Mucosa of descending colon (tissue), 3 donors: Measurements from ENCODE around the gene DNM3. TPM values are rescaled to one million over a fixed set of nuclear protein-coding genes. Genes with fewer than 3 reads are reported as not detected.

ENCODE experiments used
- ATAC-seq: fragments of 200-7000 bp; cut with Tn5 transposase; one replicate; pipeline ENCODE4 v1.9.1; 2020; ENCODE audit warnings: mild to moderate bottlenecking, moderate library complexity
- DNase-seq, 3 donors: peaks; one replicate each; pipeline ENCODE4 v3.0.0-alpha.2; 2020
- H3K36me3 ChIP-seq: fragments of 200-600 bp; one replicate; pipeline ENCODE4 v1.8.0; 2021; ENCODE audit warnings: low read depth, mild to moderate bottlenecking
- H3K4me1 ChIP-seq: fragments of 200-600 bp; one replicate; pipeline ENCODE4 v1.8.0; 2021; ENCODE audit warnings: low read depth, mild to moderate bottlenecking
- H3K4me3 ChIP-seq: fragments of 200-600 bp; one replicate; pipeline ENCODE4 v1.8.0; 2021; ENCODE audit warnings: mild to moderate bottlenecking
- H3K9me3 ChIP-seq: fragments of 200-600 bp; one replicate; pipeline ENCODE4 v1.8.0; 2021; ENCODE audit warnings: mild to moderate bottlenecking
- intact Hi-C, 2 donors: fragments of 100-400 bp; cut with DNase I in 1 of 2; cut with micrococcal nuclease in 1 of 2; formaldehyde crosslinking; loops; one replicate each; pipeline versions ENCODE4 v1.11.0 to v1.11.1; 2022; cut with DNase I, micrococcal nuclease
- total RNA-seq, 3 donors: library from RNA; stranded (reverse); fragmentation: NEBNext Ultra II Directional in 2 of 3; extraction: Animal tissue kit (Norgen Biotek cat#: 25700) in 2 of 3; gene quantifications; one replicate each; pipeline versions ENCODE4 v1.2.1 to v1.2.4, GENCODE V29; 2021 to 2023
- TF ChIP-seq, protein P1 (sequence below): fragments of 200-600 bp; IDR thresholded peaks from one replicate; pipeline ENCODE4 v1.8.0; 2022; ENCODE audit warnings: antibody characterized with exemption, mild to moderate bottlenecking
- donor health status: DM: no; HTN: no; CAD: no; lungs with moderate emphysema.
- donor health status: DM: no; HTN: no; CAD: no.
- donor health status: DM: no; HTN: yes; CAD: no.

Gene DNM3
- total RNA-seq, 3 donors from 2014 or later, result 1.4 to 6.4 (median 2.1) TPM

GRCh38 chr1:172143384-172144055 is 302.2 kb downstream of the DNM3 start:
- Histone ChIP-seq H3K4me1 (no peaks in the 10 kb centered on the region), H3K9me3 (no peaks in the 10 kb centered on the region), H3K36me3 (no peaks in the 10 kb centered on the region), H3K4me3 (no peak overlapping the region)
- intact Hi-C loops, result loop anchor here in 1 of 2 donors (10.0 kb wide), 1 partner anchor 251 kb away; no protein-coding TSS in a partner anchor
- TF ChIP-seq, protein P1, sequence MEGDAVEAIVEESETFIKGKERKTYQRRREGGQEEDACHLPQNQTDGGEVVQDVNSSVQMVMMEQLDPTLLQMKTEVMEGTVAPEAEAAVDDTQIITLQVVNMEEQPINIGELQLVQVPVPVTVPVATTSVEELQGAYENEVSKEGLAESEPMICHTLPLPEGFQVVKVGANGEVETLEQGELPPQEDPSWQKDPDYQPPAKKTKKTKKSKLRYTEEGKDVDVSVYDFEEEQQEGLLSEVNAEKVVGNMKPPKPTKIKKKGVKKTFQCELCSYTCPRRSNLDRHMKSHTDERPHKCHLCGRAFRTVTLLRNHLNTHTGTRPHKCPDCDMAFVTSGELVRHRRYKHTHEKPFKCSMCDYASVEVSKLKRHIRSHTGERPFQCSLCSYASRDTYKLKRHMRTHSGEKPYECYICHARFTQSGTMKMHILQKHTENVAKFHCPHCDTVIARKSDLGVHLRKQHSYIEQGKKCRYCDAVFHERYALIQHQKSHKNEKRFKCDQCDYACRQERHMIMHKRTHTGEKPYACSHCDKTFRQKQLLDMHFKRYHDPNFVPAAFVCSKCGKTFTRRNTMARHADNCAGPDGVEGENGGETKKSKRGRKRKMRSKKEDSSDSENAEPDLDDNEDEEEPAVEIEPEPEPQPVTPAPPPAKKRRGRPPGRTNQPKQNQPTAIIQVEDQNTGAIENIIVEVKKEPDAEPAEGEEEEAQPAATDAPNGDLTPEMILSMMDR, result no peak
- DNase-seq, result no peak
- no peak for ATAC-seq

DNA sequence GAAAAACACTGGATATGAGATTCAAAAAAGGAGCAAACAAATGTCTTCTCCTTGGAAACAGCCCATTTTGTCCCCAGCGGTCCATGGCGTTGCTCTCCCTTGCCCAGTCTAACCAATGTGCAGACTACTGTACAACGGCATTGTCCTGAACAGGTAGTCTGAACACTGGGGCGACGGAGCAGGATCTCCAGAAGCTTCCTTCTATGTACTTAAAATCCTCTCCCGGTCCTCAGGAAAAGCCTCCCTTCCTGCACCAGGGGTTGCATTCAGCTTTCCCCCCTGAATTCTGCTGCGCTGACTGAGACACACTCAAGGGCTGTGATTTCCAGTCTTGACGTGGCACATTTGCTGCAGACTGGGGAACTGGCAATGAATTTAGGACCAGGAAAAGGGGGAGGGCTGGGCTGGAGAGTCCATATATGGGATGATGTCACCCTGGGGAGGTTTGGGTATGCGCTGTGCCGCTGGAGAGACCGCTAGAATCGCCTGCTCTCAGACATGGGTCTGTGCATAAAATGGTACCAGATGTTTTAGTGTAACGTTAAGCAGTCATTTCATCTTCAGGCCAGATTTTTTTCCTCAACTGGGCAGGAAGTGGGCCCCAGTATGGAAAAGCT is 303.3 kb downstream of the DNM3 start:
- Histone ChIP-seq H3K36me3 (no peaks in the 10 kb centered on the region), H3K4me1 (no peaks in the 10 kb centered on the region), H3K9me3 (no peaks in the 10 kb centered on the region), H3K4me3 (no peak overlapping the region)
- intact Hi-C loops, result loop anchor here in 1 of 2 donors (10.0 kb wide), 1 partner anchor 250 kb away; no protein-coding TSS in a partner anchor
- peak; percentile 40 to 58 (median 47) for DNase-seq
- TF ChIP-seq, protein P1, result no peak
- peak; percentile 81 for ATAC-seq

GRCh38 chr1:172145231-172145651 is 303.9 kb downstream of the DNM3 start:
- no peaks in the 10 kb centered on the region for H3K36me3 ChIP-seq
- no peaks in the 10 kb centered on the region for H3K9me3 ChIP-seq
- no peak for ATAC-seq
- H3K4me1 ChIP-seq, result no peaks in the 10 kb centered on the region
- DNase-seq, result no peak
- TF ChIP-seq, protein P1, result no peak
- H3K4me3 ChIP-seq, result no peak overlapping the region
- intact Hi-C loops, result loop anchor here in 1 of 2 donors (10.0 kb wide), 1 partner anchor 250 kb away; no protein-coding TSS in a partner anchor

DNA sequence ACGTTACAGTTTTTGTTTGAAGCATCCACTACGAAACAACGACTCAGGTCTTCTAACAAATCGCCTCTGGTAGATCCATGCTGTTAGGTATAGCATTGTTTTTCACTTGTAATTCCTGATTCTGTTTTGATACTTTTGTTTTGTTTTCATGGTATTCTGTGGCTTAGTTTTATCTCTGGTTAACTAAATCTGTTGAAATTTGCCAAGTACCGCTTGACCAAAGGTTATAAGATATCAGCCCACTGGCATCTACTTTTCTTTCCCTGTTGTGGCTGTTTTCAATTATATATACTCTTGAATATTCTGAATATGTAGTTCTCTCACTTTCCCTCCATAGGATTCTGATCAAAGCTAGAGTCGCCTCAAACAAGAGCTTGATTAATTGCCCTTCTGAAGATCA is 304.4 kb downstream of the DNM3 start:
- TF ChIP-seq, protein P1, result no peak
- DNase-seq (no peak), ATAC-seq (no peak)
- Histone ChIP-seq H3K4me1 (no peaks in the 10 kb centered on the region), H3K9me3 (no peaks in the 10 kb centered on the region), H3K36me3 (no peaks in the 10 kb centered on the region), H3K4me3 (no peak overlapping the region)
- intact Hi-C loops, result loop anchor here in 1 of 2 donors (10.0 kb wide), 1 partner anchor 249 kb away; no protein-coding TSS in a partner anchor

GRCh38 chr1:172146141-172146850 is 305.0 kb downstream of the DNM3 start:
- ATAC-seq, result peak; percentile 52
- DNase-seq, result no peak
- TF ChIP-seq, protein P1, result no peak
- Histone ChIP-seq H3K9me3 (no peaks in the 10 kb centered on the region), H3K36me3 (no peaks in the 10 kb centered on the region), H3K4me3 (no peak overlapping the region), H3K4me1 (no peaks in the 10 kb centered on the region)
- intact Hi-C loops, result loop anchor here in 1 of 2 donors (10.0 kb wide), 1 partner anchor 249 kb away; no protein-coding TSS in a partner anchor
